ENCODE results near the gene PTPRE. TPM values are rescaled to one million over a fixed set of nuclear protein-coding genes. Genes with fewer than 3 reads are reported as not detected.

The PTPRE gene
- total RNA-seq, 1 experiment from 2014 or later: 12.3 TPM

DNA sequence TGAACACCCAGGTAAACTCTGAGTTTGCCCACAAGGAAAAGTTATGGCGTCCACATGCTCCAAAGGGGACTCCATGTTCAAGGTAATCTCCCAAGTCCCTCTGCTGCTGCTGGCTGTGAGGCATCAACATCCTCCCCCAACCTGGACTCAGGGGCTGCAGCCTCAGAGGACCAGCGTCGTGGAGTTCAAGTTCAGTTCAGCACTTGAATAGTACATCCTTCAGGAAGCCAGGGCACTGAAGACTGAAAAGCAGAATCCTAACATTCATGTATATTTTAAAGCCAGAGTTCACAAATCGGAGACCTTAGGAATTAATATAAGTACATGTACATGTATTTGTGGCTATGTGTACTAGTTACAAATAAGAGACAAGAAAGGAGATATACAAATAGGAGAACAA is 90.4 kb downstream of the PTPRE start (continued):
- TF ChIP-seq ZBTB33 (IDR thresholded peaks at IDR 0.05; ENCODE audit: extremely low read depth, insufficient replicate concordance, low read length): no peak
- TF ChIP-seq ZNF274 (IDR thresholded peaks at IDR 0.05; ENCODE audit: low read depth, low read length): no peak
- no peak for TF ChIP-seq ATF3 (IDR thresholded peaks at IDR 0.05)

DNA sequence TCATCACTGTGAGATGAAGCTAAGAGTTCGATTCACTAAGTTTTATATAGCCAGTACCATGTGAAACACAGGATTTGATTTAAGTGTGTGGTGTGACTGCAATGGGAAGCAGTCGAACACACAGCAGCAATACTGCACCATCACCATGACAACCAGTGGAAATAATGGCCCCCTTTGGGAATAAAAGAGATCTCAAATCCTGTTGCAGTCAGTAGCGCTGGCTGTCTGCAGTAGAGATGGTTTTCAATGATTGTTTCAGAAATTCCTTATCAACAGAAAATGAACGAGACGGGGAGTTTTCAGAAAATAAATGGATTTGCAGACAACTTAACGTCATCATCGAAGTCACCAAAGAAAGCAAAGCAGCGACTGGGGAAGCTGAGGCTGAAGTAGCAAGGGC is 91.0 kb downstream of the PTPRE start:
- BruUV-seq (replicated peaks): no TSS peak

More for the DNA sequence above, 91.0 kb downstream of the PTPRE start:
- Histone ChIP-seq H3K4me2 (ENCODE audit: low read length) (no peak overlapping the region), H3K9ac (ENCODE audit: low read length) (no peak overlapping the region), H3K27ac (ENCODE audit: low read depth, low read length) (no peak overlapping the region), H3K4me1 (ENCODE audit: control insufficient read depth in 1 of 2, insufficient read depth in 2 of 2, low read length in 2 of 2) (peaks cover 0 to 7% of the 10 kb centered on the region in 2 experiments; a peak in 1 of 4 replicates), H4K20me1 (ENCODE audit: insufficient read depth) (no peaks in the 10 kb centered on the region), H3K9me3 (ENCODE audit: control insufficient read depth in 1 of 2, insufficient read depth in 1 of 2, low read depth in 1 of 2, low read length in 2 of 2) (no peaks in the 10 kb centered on the region), H3K4me3 (replicated peaks in 1 of 2; ENCODE audit: low read depth in 1 of 2, low read length in 2 of 2) (no peak overlapping the region), H3K79me2 (ENCODE audit: insufficient read depth, low read length) (no peaks in the 10 kb centered on the region), H2AFZ (ENCODE audit: low read depth, low read length, poor library complexity, severe bottlenecking) (no peak overlapping the region), H3K27me3 (ENCODE audit: insufficient read depth, low read length) (peaks cover 10% of the 10 kb centered on the region; the same call in 1 of the 2 replicates), H3K9me2 (ENCODE audit: insufficient read depth) (no peaks in the 10 kb centered on the region), H3K36me3 (ENCODE audit: control insufficient read depth in 1 of 2, insufficient read depth in 2 of 2, low read length in 2 of 2) (no peaks in the 10 kb centered on the region)
- intact Hi-C loops (cut with micrococcal nuclease): no loop called here
- CTCF ChIA-PET: interaction anchor here (1.4 kb wide), 1 partner anchor 11 kb away, joined by 4 read pairs; no protein-coding TSS in a partner anchor
- POLR2A ChIA-PET: no interaction called here
- ATAC-seq (no peak), DNase-seq (ENCODE audit: low read depth, low spot score) (no peak)
- TF ChIP-seq EGR1 (IDR thresholded peaks at IDR 0.05; ENCODE audit: low read depth): no peak
- TF ChIP-seq TCF7L2 (IDR thresholded peaks at IDR 0.05; ENCODE audit: borderline replicate concordance, extremely low read depth, insufficient read depth, insufficient read length): no peak
- RAD21 ChIA-PET (ENCODE audit: low non-redundant PET in 1 of 2, low total read pairs in 2 of 2, uncharacterized antibody in 2 of 2, unreplicated experiment in 2 of 2): no interaction called here

Data from HCT116 (cell line).